ENCODE data around the gene KANSL3. TPM values are rescaled to one million over a fixed set of nuclear protein-coding genes. Genes with fewer than 3 reads are reported as not detected.
"Not testable (repeated sequence)": the region's sequence is repeated elsewhere in the genome, so short reads cannot be mapped to it uniquely, and the experiment has no call there.

KANSL3 gene
- total RNA-seq, 1 donor from 2014 or later = 22.0 TPM

DNA sequence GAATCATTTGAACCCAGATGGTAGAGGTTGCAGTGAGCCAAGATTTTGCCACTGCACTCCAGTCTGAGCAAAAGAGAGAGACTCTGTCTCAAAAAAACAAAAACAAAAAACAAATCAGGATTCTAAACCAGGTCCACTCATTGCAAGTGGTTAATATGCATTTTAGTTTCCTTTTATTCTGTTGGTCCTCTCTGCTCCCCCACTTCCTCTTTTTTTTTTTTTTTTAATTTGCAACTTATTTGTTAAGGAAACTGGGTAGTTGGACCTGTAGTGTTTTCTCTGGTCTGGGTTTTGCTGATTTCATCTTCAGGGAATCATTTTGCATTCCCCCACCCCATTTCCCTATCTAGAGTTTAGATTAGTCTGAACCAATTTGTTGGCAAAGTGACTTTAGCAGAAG, 18.4 kb upstream of the KANSL3 start:
- no peak for DNase-seq (ENCODE audit: low spot score in 2 of 2)
- FAIRE-seq = no peak

DNA sequence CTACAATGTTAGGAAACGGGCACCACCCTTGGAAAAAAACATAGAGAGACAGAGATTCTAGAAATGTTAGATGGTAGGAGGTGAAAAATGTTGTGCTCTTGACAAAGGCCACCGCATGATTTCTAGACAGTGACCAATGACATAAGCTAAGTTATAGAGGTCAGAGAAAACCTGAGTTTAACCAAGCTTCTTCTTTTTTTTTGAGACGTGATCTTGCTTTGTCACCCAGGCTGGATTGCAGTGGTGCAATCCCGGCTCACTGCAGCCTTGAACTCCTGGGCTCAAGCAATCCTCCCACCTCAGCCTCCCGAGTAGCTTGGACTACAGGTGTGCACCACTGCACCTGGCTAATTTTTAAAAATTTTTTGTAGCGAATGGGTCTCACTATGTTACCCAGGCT, 17.4 kb upstream of the KANSL3 start:
- no peak for DNase-seq (ENCODE audit: low spot score in 2 of 2)
- FAIRE-seq = no peak

DNA sequence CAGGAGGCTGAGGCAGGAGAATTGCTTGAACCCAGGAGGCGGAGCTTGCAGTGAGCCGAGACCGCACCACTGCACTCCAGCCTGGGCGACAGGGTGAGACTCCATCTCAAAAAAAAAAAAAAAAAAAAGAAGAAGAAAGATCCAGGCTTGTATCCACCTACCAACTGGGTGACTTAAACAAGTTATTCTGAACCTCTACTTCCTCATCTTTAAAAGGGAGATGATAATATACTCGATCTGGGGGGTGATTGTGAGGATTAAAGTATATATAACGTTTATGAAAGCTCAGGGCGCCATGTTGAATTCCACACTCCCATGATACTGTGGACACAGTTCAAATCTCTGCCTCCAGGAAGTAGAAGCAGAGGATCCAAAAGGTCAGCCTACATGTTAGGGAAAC, 16.7 kb upstream of the KANSL3 start:
- not testable (repeated sequence) for FAIRE-seq; DNase-seq (ENCODE audit: low spot score in 2 of 2)

DNA sequence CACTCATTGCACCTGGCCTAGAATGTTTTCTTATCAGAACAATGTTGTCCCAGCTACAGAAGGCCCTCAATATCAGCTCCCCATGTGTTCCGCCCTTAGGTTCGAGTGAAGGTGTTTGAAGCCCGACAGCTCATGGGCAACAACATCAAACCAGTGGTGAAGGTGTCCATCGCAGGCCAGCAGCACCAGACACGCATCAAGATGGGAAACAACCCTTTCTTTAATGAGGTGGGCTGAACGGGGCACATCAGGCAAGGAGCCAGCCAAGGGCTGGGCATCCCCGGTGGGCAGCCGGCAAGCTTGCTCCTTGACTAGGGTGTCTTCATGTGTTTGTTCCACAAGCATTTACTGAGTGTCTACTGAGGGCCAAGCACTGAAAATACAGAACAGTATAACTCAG, 13.7 kb upstream of the KANSL3 start:
- DNase-seq (ENCODE audit: low spot score in 2 of 2) (no peak), FAIRE-seq (no peak)

DNA sequence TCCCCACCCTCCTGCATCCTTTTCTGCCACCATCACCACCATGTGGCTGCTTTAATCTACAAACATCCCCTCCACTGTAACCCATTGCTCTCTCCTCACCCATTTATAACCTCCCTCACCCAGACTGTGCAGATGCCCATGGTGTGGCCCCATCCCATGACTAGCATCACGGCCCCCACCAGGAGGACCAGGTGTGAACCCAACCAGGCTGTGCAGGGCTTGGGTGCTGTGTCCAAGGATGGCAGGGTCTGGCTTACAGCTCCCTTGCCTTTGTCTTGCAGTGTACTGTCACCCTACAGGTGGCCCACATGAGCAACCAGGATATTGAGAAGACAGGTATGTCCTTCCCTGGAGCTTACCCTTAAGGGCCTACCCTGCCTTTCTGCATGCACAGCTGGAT, 11.2 kb upstream of the KANSL3 start:
- no peak for FAIRE-seq
- no peak for DNase-seq (ENCODE audit: low spot score in 2 of 2)

DNA sequence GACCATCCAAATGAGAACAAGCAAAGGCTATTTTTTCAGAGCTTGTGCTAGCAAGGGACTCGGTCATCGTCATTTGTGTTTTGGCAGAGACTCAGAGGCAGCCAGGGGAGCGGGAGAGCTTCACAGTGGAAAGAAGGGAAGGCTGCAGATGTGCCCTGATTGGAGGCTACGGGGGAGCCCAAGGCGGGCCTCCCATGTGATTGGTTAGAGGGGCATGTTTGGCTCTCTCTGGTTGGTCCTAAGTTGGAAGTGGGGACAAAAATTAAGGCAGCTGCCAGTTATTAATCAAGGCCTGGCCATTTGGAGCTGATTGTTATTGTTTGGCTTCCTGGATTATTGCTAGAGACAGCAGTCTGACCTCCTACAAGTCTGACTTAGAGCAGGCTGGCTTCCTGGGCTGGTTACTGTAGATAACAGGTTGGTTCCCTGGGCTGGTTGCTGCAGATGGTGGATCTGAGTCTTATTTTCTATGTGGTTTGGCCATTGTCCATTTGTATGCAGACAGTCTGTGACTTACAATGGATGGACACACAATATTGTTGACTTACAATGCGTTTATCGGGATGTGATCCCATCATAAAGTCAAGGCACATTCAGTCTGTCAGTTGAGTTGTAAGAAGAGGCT, 10.3 kb upstream of the KANSL3 start:
- DNase-seq (ENCODE audit: low spot score in 2 of 2) = no peak
- no peak for FAIRE-seq

DNA sequence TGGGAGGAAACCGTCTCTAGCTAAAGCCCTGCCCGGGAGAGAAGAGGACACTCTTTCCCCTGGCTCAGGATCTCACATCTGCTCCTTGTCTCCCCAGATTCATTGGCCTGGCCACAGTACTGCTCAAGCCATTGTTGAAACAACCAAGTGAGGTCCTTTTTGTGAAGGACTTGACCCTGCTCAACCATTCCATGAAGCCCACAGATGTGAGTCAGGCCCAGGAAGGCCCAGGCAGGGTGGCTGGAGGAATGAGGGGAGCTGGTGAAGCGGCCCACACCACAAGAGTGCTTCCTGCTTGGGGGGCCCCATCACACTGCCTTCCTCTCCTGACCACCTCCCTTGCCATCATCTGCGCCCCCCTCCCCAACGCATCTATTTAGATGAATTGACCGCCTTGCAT, 9.6 kb upstream of the KANSL3 start:
- FAIRE-seq (no peak), DNase-seq (ENCODE audit: low spot score in 2 of 2) (no peak)

DNA sequence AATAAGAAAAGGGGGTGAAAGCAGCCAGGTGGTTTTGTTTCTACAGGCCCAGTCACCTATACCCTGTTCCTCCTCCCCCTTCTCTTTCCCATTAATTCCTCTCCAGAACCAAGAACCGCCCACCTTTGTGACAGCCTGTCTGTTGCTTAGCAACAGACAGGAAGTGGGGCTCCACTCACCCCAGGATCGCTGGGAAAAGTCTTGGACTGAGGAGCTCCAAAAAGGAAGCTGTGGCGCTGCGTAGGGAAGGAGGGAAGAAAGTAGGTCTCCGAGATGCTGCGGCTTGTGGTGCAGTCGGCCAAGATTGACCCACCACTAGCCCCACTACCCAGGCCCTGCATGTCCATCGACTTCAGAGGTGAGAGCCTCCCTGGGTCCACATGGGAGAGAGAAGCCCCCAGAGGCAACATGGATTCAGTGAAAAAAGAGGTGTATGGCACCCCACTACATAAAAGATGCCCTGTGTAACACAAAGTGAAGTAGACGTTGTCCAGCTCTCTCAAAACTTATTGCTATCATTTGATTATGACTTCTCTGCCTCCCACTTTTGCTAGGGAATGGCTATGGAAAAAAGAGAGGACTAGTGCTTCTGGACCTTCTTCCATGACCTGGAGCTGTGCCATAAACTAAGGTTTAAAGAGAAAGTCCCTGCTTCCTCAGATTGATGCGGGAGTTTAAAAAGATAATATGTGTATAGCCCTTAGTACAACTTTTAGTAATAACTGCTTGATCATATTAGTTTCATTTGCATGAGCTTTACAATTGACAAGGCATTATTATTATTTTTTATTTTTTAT, 4.7 kb upstream of the KANSL3 start, which contains the start of gene FER1L5:
Gene FER1L5 (plus strand): TSS at position 201 of the 797 bp plus-strand sequence. CDS start 73 bp downstream, at position 274.
- no peak for FAIRE-seq

DNA sequence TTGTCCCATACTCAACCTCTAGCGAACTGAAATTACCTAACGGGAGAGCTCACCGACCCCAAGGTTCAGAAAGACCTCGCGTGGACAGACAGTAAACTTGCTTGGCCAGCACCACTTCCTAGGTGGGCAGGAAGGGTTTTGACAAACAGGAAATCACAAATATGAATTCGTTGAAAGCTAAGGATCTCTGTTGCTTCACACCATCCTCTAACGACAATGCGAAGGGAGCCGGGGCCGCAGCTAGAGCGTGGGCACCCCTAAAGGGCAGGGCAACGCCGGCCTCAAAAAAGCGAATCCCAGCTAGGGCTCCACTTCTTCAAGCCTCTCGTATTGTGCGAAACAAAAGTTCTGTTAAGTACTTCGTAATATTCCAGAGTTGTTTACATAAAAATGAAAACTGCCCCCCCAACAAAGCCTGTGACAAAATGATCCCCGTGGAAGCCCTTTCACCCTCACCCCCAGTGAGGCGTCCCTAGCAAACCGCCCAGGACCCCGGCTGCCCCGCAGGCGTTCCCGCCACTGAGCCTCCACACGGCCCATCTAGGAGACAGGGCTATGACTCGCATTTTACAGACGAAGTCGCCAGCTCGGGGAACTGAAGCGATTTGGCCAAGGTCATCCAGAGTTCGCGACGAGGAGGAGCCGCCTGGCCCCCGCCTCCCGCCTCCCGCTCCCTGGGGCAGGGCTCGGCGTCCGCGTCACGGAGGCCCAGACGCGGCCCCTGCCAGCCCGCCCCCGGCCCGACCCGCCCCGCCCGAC, 548 bp downstream of the KANSL3 start:
- DNase-seq (ENCODE audit: low spot score in 2 of 2) (peak; percentile 77 to 79), FAIRE-seq (no peak)

More for the DNA sequence above, 4.7 kb upstream of the KANSL3 start, which contains the start of gene FER1L5:
- DNase-seq (ENCODE audit: low spot score in 2 of 2) = peak; percentile 25 to 66

DNA sequence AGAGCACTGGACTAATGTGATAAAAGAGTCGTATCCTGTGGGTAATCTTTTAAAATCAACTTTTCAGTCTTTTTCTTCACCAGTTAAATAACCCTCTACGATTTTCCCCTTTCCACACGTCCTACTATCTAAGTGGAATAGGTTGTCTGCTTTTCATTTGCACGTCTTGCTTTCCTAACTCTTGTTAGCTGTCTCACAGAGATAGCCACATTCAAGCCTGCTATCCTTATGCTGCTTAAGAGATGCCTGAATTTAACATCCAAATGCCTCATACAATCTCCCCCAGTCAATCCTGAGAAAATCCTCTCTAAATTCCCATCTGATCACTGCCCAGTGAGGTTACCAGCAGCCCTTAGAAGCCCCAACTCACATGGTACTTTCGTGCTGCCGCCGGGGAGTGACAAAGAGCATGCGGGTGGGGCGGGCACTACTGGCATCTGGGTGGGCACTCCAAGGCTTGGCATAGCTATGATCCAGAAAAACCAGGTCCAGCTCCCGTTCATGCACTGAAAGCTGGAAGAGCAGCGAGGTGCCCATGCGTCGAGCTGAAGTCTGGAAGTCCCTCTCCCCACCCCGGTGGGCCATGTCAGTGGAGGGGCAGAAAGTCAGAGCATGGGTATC, 1.5 kb downstream of the KANSL3 start:
- no peak for DNase-seq (ENCODE audit: low spot score in 2 of 2)
- FAIRE-seq = no peak

DNA sequence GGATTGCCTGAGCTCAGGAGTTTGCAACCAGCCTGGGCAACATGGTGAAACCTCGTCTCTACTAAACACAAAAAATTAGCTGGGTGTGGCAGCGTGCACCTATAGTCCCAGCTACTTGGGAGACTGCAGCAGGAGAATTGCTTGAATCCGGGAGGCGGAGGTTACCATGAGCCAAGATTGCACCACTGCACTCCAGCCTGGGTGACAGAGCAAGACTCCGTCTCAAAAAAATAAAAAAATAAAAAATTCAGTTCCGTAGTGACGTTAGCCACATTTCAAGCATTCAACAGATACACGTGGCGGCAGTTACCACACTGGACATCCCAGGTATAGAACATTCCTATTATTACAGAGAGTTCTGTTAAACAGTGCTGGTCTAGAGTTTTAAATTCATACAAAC, 4.5 kb downstream of the KANSL3 start:
- no peak for DNase-seq (ENCODE audit: low spot score in 2 of 2)
- no peak for FAIRE-seq

DNA sequence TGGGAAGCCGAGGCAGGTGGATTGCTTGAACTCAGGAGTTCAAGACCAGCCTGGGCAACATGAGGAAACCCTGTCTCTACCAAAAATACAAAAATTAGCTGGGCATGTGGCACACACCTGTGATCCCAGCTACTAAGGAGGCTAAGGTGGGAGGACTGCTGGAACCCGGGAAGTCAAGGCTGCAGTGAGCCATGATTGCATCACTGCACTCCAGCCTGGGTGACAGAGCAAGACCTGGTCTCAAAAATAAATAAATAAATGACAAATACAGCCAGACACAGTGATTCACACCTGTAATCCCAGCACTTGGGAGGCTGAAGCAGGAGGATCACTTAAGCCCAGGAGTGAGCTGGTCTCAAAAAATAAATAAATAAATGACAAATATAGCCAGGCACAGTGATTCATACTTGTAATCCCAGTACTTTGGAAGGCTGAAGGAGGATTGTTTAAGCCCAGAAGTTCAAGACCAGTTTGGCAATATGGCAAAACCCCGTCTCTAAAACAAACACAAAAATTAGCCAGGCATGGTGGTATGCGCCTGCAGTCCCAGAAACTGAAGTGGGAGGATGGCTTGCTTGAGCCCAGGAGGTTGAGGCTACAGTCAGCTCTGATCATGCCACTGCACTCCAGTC, 6.2 kb downstream of the KANSL3 start:
- no peak for FAIRE-seq

DNA sequence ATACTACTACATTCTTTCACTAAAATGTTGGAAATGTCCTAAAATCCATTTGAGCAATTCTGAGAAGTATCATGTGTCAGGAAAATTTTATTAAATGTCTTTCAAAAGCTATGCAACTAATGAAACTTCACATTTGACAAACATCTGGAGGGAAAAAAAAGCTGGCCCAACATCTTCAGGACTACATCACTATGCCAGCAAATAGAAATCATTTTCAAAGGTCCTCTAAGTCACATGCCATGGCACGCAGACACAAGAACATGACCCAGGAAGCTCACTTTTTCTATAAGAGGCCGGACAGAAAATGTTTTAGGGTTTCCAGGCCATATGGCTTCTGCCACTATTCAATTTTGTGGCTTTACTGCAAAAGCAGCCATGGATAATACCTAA, 11.6 kb downstream of the KANSL3 start:
- DNase-seq (ENCODE audit: low spot score in 2 of 2) (no peak), FAIRE-seq (no peak)

More for the DNA sequence above, 6.2 kb downstream of the KANSL3 start:
- no peak for DNase-seq (ENCODE audit: low spot score in 2 of 2)

DNA sequence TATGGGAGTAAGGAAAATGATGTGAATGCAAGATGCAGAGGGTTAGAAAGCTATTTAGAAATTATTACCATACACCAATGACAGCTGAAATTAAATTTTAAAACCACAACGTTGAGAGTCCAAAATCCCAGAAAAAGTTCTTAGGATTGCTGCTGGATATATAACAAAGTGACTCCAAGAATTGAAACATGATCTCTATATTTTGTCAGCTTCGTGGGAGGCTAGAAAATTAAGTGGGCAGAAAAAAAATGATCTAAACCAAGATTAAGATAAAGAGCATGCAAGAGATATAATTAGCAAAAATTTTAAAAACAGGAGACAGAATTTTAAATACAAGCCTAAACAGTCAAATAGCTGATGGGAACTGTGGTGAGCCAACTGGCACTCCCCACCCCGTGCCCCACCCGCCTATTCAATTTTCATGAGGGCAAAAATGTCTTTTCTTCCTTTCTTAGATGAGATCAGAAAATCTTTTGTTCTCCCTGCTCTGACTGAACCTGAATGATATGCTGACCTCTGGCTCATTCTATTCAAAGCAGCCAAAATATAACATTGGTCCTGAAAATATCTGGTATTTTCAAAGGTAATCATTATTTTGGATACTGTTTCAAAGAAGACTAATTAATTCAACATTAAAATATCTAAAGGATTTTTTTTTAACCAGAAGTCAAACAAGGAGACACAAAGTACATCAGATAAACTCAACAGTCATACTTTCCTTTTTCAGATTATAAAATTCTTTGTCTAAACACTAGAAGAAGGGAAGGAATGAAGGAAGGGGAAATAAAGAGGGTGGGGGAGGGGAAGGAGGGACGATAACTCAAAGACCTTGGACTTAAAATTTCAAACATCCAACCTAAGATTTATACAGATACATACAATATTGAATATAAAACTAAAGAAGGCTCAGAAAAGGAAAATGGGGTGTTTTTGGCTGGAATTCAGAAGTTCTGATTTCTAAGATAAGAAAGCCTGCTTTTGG, 12.2 kb downstream of the KANSL3 start:
- FAIRE-seq (no peak), DNase-seq (ENCODE audit: low spot score in 2 of 2) (no peak)

DNA sequence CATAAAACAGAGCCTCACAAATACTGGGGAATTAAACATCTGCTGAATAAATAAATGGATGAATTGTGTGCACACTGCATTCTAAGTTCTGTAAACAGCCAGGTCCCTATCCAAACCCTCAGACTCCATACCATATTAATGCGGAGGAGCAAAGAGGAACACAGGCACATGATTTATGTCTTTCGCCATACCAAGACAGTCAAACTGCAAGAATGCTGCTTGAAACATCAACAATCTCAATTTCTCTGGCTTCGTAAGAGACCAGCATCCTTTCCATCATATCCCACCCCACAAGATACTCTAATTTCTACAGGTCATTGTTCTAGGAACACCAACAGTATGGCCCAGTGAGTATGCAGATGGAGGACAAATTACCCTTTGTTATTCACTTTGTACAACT, 15.0 kb downstream of the KANSL3 start:
- no peak for FAIRE-seq
- no peak for DNase-seq (ENCODE audit: low spot score in 2 of 2)

DNA sequence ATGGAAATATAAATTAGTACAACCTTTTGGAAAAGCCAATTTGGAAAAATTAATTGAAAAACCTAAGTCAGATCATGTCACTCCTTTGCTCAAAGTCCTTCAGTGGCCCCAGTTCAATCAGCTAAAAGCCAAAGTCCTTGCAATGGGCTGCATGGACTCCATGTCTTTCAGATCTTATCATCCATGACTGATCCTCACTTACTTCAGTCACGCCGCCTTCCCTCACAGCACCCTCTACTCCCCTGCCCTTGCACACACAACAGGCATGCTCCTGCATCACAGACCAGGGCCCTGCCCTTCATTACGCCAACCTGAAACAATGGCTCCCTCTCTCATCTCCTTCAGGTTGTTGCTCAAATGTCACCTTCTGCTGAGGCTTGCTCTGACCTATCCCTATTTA, 15.6 kb downstream of the KANSL3 start:
- FAIRE-seq = no peak

DNA sequence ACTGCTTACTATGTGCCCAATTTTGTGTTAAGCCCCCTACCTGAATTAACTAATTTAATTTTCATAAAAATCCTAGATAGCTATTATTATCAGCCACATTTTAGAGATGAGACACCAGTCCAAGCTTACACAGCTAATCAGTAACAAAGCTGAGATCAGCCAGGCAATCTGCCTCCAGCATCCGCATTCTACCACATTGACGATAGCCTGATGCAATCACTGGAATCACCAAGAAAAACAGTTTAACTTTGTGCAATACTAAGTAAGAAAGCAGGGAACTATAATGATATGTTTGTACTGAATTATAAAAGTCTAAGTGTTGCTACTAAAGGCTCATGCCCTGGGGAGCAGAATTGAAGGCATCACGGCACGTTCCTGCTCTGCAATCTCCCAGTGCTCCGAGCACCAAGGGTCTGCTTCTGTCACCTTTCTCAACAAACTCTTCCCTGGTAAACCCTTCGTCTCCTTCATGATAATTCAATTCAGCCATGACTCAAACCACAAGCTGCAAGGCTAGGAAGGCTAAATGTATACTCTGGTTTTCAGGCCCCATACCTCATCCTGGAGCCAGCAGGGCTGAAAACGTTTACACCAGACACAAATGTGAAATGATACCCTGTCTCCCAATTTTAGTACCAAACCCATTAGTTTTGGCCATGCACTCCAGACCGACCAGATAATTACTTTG, 19.4 kb downstream of the KANSL3 start:
- DNase-seq (ENCODE audit: low spot score in 2 of 2) = no peak
- FAIRE-seq = no peak

More for the DNA sequence above, 15.6 kb downstream of the KANSL3 start:
- DNase-seq (ENCODE audit: low spot score in 2 of 2) = no peak

DNA sequence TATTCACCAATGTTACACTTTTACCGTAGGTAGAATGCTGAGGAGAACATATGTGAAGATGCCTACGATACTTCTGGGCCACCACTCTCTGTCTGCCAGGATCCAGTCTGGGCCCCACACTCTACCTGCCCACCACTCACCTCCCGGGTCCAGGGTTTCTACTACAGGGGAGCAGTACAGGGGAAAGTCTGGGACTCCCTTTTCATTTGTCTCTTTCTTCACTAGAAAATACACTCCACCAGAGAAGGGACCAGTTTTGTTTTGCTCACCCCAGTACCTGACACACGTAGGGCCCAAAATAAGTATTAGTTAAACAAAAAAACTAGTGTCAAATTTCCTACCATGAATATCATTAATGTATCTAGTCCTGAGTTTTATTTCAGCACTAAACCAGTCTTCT, 21.1 kb downstream of the KANSL3 start:
- DNase-seq (ENCODE audit: low spot score in 2 of 2) = no peak
- FAIRE-seq = no peak

DNA sequence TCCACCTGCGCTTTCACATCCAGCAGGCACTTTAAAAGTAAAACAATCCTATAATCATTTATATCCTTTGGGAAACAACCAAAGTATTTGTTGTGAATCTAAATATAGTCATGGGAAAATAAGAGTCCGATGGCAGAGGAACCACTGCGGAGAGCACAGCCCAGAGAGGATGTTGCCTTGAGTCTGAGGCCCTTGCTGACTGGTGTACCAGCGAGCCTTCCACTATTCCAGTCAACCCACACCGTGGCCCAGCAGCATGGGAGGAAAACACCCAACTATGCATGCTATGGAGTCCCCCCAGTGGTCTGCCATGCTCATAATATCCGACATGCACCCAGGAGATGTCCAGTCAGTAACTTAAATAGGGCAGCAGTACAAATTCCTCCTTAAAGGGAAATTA, 21.6 kb downstream of the KANSL3 start:
- no peak for DNase-seq (ENCODE audit: low spot score in 2 of 2)
- no peak for FAIRE-seq

Data from frontal cortex (tissue), 4 donors.